Neural cell (in vitro differentiated cells): ENCODE measurements around the gene LRRC56. TPM values are rescaled to one million over a fixed set of nuclear protein-coding genes. Genes with fewer than 3 reads are reported as not detected.

Experiments
- H2AFZ ChIP-seq: fragments of 200-600, 300-800 bp; sonication (generic), shearing (Covaris generic); 2 replicates; pipeline ENCODE4 v1.6.0; 2014; ENCODE audit warnings: low read depth, mild to moderate bottlenecking, antibody characterized with exemption, low read length, moderate library complexity
- H3F3A ChIP-seq: fragments of 200-600 bp; shearing (Covaris generic); 2 replicates; pipeline ENCODE4 v1.6.1; 2016; ENCODE audit warnings: mild to moderate bottlenecking, moderate library complexity, mixed read lengths, antibody characterized with exemption, low read length; ENCODE audit not compliant: insufficient read depth, poor library complexity, severe bottlenecking
- H3K27ac ChIP-seq: fragments of 200-600, 300-800 bp; sonication (generic), shearing (Covaris generic); 2 replicates; pipeline ENCODE4 v1.5.1; 2014; ENCODE audit warnings: mild to moderate bottlenecking, low read length, moderate library complexity
- H3K27me3 ChIP-seq: fragments of 300-800, 200-600 bp; sonication (generic), shearing (Covaris generic); 2 replicates; pipeline ENCODE4 v1.6.0; 2014; ENCODE audit warnings: mild to moderate bottlenecking, low read depth, low read length, moderate library complexity; ENCODE audit not compliant: insufficient read depth
- H3K36me3 ChIP-seq: fragments of 300-800, 200-600 bp; sonication (generic), shearing (Covaris generic); 2 replicates; pipeline ENCODE4 v1.5.1; 2014; ENCODE audit warnings: mild to moderate bottlenecking, antibody characterized with exemption, low read length, moderate library complexity; ENCODE audit not compliant: insufficient read depth
- H3K4me2 ChIP-seq: fragments of 300-800, 200-600 bp; sonication (generic), shearing (Covaris generic); 2 replicates; pipeline ENCODE4 v1.6.0; 2014; ENCODE audit warnings: mild to moderate bottlenecking, low read length
- H3K4me3 ChIP-seq: fragments of 300-800, 200-600 bp; sonication (generic), shearing (Covaris generic); 2 replicates; pipeline ENCODE4 v1.5.1; 2014; ENCODE audit warnings: mild to moderate bottlenecking, low read length, moderate library complexity
- H3K79me2 ChIP-seq: fragments of 200-600 bp; shearing (Covaris generic); replicated peaks from 2 replicates; pipeline ENCODE4 v1.6.0; 2014; ENCODE audit warnings: mild to moderate bottlenecking, low read length, moderate library complexity; ENCODE audit not compliant: insufficient read depth
- H3K9ac ChIP-seq: fragments of 300-800, 200-600 bp; sonication (generic), shearing (Covaris generic); 2 replicates; pipeline ENCODE4 v1.6.1; 2016; ENCODE audit warnings: mild to moderate bottlenecking, low read length, mixed read lengths
- H3K9me2 ChIP-seq: fragments of 200-600 bp; shearing (Covaris generic); 2 replicates; pipeline ENCODE4 v1.6.1; 2016; ENCODE audit warnings: mild to moderate bottlenecking, low read length, mixed read lengths; ENCODE audit not compliant: insufficient read depth
- H3K9me3 ChIP-seq: fragments of 200-600, 300-800 bp; sonication (generic), shearing (Covaris generic); 2 replicates; pipeline ENCODE4 v1.6.1; 2016; ENCODE audit warnings: mild to moderate bottlenecking, mixed run types, low read length, moderate library complexity, mixed read lengths
- H4K20me1 ChIP-seq: fragments of 200-600 bp; shearing (Covaris generic); 2 replicates; pipeline ENCODE4 v1.6.1; 2016; ENCODE audit warnings: mild to moderate bottlenecking, mixed run types; ENCODE audit not compliant: insufficient read depth
- EP300 ChIP-seq: fragments of 450-650 bp; conservative IDR thresholded peaks from 2 replicates; pipeline ENCODE4 v1.6.1; 2014; ENCODE audit warnings: antibody characterized with exemption, mild to moderate bottlenecking, moderate library complexity; ENCODE audit not compliant: poor library complexity, severe bottlenecking
- EZH2 ChIP-seq: fragments of 200-600, 300-800 bp; shearing (Covaris generic), sonication (generic); IDR thresholded peaks from 2 replicates; pipeline ENCODE4 v1.6.1; 2014; ENCODE audit warnings: antibody characterized with exemption, low read length, borderline replicate concordance, mild to moderate bottlenecking; ENCODE audit not compliant: insufficient read depth, poor library complexity, severe bottlenecking
- MXI1 ChIP-seq: fragments of 450-650 bp; conservative IDR thresholded peaks from 2 replicates; pipeline ENCODE4 v1.6.1; 2014; ENCODE audit warnings: antibody characterized with exemption, mild to moderate bottlenecking; ENCODE audit not compliant: poor library complexity, severe bottlenecking
- POLR2AphosphoS5 ChIP-seq: IDR thresholded peaks from 2 replicates; pipeline ENCODE4 v1.6.1; 2012
- RAD21 ChIP-seq: fragments of 450-650 bp; conservative IDR thresholded peaks from 2 replicates; pipeline ENCODE4 v1.6.1; 2014; ENCODE audit warnings: antibody characterized with exemption, mild to moderate bottlenecking, moderate library complexity
- SMC3 ChIP-seq: fragments of 450-650 bp; conservative IDR thresholded peaks from 2 replicates; pipeline ENCODE4 v1.6.1; 2014; ENCODE audit warnings: antibody characterized with exemption, mild to moderate bottlenecking, moderate library complexity; ENCODE audit not compliant: poor library complexity
- TAF1 ChIP-seq: IDR thresholded peaks from 2 replicates; pipeline ENCODE4 v1.6.1; 2012; ENCODE audit warnings: low read depth
- polyA plus RNA-seq: library from polyadenylated mRNA; depleted of rRNA; stranded (reverse); fragments of >200 nt; gene quantifications from 2 replicates; pipeline ENCODE4 v1.2.3, GENCODE V29; 2014
- TF ChIP-seq, protein P1 (sequence below): IDR thresholded peaks from 2 replicates; pipeline ENCODE4 v1.6.1; 2012; ENCODE audit warnings: borderline replicate concordance
- TF ChIP-seq, protein P2 (sequence below): fragments of 450-650 bp; IDR thresholded peaks from 2 replicates; pipeline ENCODE4 v1.5.1; 2014; ENCODE audit warnings: antibody characterized with exemption, mild to moderate bottlenecking, moderate library complexity; ENCODE audit not compliant: poor library complexity, severe bottlenecking

LRRC56 gene
- polyA plus RNA-seq, 1 donor from 2014 or later = 0.76 TPM

DNA sequence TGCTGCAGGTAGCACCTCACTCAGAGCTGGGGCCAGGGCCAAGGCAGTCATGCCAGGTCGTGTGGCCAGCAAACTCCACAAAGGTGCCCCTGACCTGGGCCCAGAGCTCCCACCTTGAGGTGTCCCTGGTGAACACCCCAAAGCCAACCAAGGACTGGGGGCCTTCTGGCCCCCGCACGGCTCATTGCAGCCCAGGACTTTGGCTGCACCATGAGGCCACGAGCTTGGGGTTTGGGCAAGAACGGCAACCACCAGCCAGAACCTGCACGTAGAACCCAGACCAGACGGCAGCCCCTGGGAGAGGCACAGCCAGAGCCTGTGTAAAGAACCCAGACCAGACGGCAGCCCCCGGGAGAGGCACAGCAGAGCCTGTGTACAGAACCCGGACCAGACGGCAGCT lies 7.8 kb downstream of the LRRC56 start:
- Histone ChIP-seq H4K20me1 (no peaks in the 10 kb centered on the region), H3K4me2 (no peak overlapping the region), H3K4me3 (no peak overlapping the region), H3K9me2 (no peaks in the 10 kb centered on the region), H3K36me3 (no peaks in the 10 kb centered on the region), H3K9ac (no peak overlapping the region), H3K27me3 (no peaks in the 10 kb centered on the region), H3K27ac (no peak overlapping the region), H3K79me2 (no peaks in the 10 kb centered on the region), H3F3A (no peaks in the 10 kb centered on the region), H3K9me3 (no peaks in the 10 kb centered on the region), H2AFZ (no peak overlapping the region)
- TF ChIP-seq RAD21 (no peak), SMC3 (no peak), EP300 (no peak), TAF1 (no peak), POLR2AphosphoS5 (no peak), MXI1 (no peak), EZH2 (no peak)
- TF ChIP-seq, protein P1, sequence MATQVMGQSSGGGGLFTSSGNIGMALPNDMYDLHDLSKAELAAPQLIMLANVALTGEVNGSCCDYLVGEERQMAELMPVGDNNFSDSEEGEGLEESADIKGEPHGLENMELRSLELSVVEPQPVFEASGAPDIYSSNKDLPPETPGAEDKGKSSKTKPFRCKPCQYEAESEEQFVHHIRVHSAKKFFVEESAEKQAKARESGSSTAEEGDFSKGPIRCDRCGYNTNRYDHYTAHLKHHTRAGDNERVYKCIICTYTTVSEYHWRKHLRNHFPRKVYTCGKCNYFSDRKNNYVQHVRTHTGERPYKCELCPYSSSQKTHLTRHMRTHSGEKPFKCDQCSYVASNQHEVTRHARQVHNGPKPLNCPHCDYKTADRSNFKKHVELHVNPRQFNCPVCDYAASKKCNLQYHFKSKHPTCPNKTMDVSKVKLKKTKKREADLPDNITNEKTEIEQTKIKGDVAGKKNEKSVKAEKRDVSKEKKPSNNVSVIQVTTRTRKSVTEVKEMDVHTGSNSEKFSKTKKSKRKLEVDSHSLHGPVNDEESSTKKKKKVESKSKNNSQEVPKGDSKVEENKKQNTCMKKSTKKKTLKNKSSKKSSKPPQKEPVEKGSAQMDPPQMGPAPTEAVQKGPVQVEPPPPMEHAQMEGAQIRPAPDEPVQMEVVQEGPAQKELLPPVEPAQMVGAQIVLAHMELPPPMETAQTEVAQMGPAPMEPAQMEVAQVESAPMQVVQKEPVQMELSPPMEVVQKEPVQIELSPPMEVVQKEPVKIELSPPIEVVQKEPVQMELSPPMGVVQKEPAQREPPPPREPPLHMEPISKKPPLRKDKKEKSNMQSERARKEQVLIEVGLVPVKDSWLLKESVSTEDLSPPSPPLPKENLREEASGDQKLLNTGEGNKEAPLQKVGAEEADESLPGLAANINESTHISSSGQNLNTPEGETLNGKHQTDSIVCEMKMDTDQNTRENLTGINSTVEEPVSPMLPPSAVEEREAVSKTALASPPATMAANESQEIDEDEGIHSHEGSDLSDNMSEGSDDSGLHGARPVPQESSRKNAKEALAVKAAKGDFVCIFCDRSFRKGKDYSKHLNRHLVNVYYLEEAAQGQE = no peak
- TF ChIP-seq, protein P2, sequence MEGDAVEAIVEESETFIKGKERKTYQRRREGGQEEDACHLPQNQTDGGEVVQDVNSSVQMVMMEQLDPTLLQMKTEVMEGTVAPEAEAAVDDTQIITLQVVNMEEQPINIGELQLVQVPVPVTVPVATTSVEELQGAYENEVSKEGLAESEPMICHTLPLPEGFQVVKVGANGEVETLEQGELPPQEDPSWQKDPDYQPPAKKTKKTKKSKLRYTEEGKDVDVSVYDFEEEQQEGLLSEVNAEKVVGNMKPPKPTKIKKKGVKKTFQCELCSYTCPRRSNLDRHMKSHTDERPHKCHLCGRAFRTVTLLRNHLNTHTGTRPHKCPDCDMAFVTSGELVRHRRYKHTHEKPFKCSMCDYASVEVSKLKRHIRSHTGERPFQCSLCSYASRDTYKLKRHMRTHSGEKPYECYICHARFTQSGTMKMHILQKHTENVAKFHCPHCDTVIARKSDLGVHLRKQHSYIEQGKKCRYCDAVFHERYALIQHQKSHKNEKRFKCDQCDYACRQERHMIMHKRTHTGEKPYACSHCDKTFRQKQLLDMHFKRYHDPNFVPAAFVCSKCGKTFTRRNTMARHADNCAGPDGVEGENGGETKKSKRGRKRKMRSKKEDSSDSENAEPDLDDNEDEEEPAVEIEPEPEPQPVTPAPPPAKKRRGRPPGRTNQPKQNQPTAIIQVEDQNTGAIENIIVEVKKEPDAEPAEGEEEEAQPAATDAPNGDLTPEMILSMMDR = no peak

DNA sequence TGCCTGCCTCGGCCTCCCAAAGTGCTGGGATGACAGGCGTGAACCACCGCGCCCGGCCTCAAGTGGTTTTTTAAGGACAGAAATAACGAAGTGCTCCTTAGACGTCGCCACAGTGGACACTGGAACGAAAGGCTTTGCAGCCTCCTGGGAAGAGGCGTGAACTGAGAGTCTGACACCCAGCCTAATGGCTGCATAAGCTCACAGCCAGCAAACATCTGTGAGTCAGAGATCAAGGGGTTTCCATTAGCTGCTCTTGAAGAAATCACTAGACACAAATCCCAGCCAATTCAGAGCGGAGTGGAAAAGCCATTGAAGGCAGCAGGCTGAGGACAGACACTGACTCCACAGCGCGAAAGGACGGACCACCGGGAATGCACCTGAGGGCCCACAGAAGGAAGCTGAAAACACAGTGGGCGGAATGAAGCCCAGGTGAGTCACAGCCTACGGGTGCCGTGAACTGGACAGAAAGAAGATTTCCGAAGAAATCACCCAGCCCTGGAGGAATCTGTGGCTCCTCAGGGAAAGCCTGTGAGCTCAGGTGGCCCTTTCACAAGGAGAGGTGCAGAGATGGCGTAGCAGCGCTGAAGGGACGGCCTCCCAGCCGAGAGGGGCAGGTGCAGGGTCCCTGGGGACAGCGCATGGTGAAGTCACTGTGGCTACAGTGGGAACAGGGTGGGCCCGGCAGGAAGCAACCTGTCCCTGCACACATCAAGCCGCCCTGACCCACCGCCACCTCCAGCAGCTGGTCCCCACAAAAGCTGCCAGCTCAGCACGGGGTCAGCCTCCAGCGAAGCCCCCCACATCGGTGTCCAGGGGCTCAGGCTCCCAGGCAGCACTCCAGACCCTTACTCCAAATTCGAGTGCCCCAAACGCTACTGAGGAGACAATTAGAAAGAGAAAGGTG lies 11.6 kb downstream of the LRRC56 start:
- H4K20me1 ChIP-seq = no peaks in the 10 kb centered on the region
- H3K4me2 ChIP-seq = no peak overlapping the region
- TF ChIP-seq TAF1 (no peak), MXI1 (no peak), EZH2 (no peak), POLR2AphosphoS5 (no peak), RAD21 (no peak), EP300 (no peak)
- TF ChIP-seq, protein P2 = no peak
- TF ChIP-seq, protein P1 = no peak
- H3K27ac ChIP-seq = no peak overlapping the region
- no peaks in the 10 kb centered on the region for H3K9me3 ChIP-seq
- H3K27me3 ChIP-seq = no peaks in the 10 kb centered on the region
- H3K36me3 ChIP-seq = no peaks in the 10 kb centered on the region
- H3F3A ChIP-seq = no peaks in the 10 kb centered on the region
- H3K4me3 ChIP-seq = no peak overlapping the region
- H2AFZ ChIP-seq = no peak overlapping the region
- H3K9me2 ChIP-seq = no peaks in the 10 kb centered on the region
- H3K9ac ChIP-seq = no peak overlapping the region
- H3K79me2 ChIP-seq = no peaks in the 10 kb centered on the region
